Muscle of leg (tissue), 11 donors: ENCODE measurements around the gene GSTM5. TPM values are rescaled to one million over a fixed set of nuclear protein-coding genes. Genes with fewer than 3 reads are reported as not detected.
"Not testable (repeated sequence)": the region's sequence is repeated elsewhere in the genome, so short reads cannot be mapped to it uniquely, and the experiment has no call there.

Experiments used
- DNase-seq: peaks from one replicate; pipeline ENCODE4 v3.0.0; 2013
- H3K27ac ChIP-seq: one replicate; pipeline ENCODE4 v1.5.1; 2013; ENCODE audit warnings: mild to moderate bottlenecking, low read length, control low read depth
- H3K27me3 ChIP-seq: one replicate; pipeline ENCODE4 v1.6.1; 2013; ENCODE audit warnings: low read length; ENCODE audit not compliant: control insufficient read depth, insufficient read depth
- H3K36me3 ChIP-seq: one replicate; pipeline ENCODE4 v1.6.1; 2013; ENCODE audit warnings: low read length; ENCODE audit not compliant: control insufficient read depth, insufficient read depth
- H3K4me1 ChIP-seq: one replicate; pipeline ENCODE4 v1.6.1; 2013; ENCODE audit warnings: low read length; ENCODE audit not compliant: control insufficient read depth, insufficient read depth
- H3K4me3 ChIP-seq: one replicate; pipeline ENCODE4 v1.5.1; 2013; ENCODE audit warnings: low read length, control low read depth
- H3K9me3 ChIP-seq: replicated peaks from 2 replicates; pipeline ENCODE4 v1.6.1; 2013; ENCODE audit warnings: low read depth, low read length; ENCODE audit not compliant: control insufficient read depth
- WGBS: methylation state at CpG from one replicate; pipeline ENCODE4 v1.1.5; 2013; ENCODE audit warnings: missing lambda C conversion rate; ENCODE audit not compliant: insufficient coverage; 5-methylcytosine and 5-hydroxymethylcytosine counted together
- polyA plus RNA-seq, 8 donors: library from polyadenylated mRNA; unstranded; fragments of 120-200 nt; gene quantifications; one replicate each; pipeline versions ENCODE4 v1.2.1 to v1.2.3, GENCODE V29; 2013; ENCODE audit warnings: inconsistent platforms in 1 of 8, low replicate concordance in 1 of 8; ENCODE audit not compliant: insufficient read length in 8 of 8, insufficient read depth in 1 of 8
- total RNA-seq: library from RNA; stranded (reverse); fragments of 120-200 nt; gene quantifications from one replicate; pipeline ENCODE4 v1.2.4, GENCODE V29; 2013

GSTM5 gene
- total and polyA plus RNA-seq, 9 donors: 10.2 to 48.0 (median 17.9) TPM

DNA sequence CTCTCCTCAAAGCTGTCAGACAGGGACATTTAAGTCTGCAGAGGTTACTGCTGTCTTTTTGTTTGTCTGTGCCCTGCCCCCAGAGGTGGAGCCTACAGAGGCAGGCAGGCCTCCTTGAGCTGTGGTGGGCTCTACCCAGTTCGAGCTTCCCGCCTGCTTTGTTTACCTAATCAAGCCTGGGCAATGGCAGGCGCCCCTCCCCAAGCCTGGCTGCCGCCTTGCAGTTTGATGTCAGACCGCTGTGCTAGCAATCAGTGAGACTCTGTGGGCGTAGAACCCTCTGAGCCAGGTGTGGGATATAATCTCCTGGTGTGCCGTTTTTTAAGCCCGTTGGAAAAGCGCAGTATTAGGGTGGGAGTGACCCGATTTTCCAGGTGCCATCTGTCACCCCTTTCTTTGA lies 36.3 kb downstream of the GSTM5 start:
- H3K4me3 ChIP-seq, H3K27me3 ChIP-seq: not testable (repeated sequence)
- WGBS: 92% methylated on average over 4 of the region's 10 CpGs

DNA sequence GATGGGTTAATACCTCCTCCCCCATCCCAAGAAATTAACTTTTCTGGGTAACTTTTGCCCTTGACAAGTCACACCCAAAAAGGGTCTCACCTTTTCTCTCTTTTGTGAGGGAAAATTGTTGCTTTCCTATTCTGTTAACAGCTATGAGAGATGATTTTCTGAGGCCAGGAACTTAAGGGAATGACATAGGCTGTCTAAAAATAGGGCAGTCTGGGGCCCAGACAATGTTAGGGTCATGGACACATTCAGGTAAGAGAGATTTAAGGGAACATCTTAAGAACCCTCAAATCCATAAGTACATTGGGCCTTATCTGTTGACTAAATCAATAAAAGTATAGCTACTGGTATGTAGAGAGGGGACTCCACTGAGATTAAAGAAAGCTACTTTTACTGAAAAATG lies 37.2 kb downstream of the GSTM5 start:
- H3K36me3 ChIP-seq: no peaks in the 10 kb centered on the region
- H3K4me3 ChIP-seq: no peak overlapping the region
- H3K4me1 ChIP-seq: no peaks in the 10 kb centered on the region
- H3K9me3 ChIP-seq: no peaks in the 10 kb centered on the region
- H3K27ac ChIP-seq: no peak overlapping the region
- DNase-seq: no peak
- H3K27me3 ChIP-seq: peaks cover 3% of the 10 kb centered on the region

More for the DNA sequence above, 36.3 kb downstream of the GSTM5 start:
- H3K4me1 ChIP-seq, DNase-seq, H3K36me3 ChIP-seq, H3K9me3 ChIP-seq, H3K27ac ChIP-seq: not testable (repeated sequence)

DNA sequence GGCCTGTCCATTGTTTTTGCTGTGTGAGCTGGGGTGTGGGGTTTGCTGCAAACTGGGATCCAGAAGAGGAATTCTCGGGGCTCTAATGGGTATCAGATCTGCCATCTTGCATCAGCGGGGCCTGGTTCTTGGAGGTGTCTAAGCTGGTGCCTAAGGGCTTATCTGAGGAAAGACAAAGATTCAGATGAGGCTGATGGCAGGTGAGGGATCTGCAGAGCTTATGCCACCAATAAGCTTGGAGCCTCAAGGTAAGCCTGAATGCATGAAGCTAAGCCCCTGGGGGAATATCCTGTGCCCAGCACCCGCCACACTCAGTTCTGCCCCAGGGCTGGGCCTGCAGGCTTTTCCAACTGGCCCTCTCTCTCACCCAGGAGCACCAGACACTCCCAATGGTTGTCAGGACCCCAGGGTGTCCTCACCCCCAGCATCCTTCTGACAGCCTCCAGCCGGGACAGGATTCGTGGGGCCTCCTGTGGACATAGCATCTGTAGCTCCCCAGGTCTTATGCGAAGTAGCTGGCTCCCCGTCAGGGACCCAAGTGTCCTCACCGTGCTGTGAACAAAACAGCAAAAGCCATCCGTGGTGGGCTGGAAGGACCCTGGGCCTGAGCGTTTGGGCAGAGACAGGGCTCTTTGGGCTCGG lies 38.3 kb downstream of the GSTM5 start:
- H3K36me3 ChIP-seq: no peaks in the 10 kb centered on the region
- no peak overlapping the region for H3K4me3 ChIP-seq
- no peaks in the 10 kb centered on the region for H3K9me3 ChIP-seq
- H3K27ac ChIP-seq: no peak overlapping the region
- H3K27me3 ChIP-seq: peaks cover 3% of the 10 kb centered on the region
- H3K4me1 ChIP-seq: no peaks in the 10 kb centered on the region
- WGBS: 93% methylated on average over 11 of the region's 11 CpGs
- DNase-seq: no peak

DNA sequence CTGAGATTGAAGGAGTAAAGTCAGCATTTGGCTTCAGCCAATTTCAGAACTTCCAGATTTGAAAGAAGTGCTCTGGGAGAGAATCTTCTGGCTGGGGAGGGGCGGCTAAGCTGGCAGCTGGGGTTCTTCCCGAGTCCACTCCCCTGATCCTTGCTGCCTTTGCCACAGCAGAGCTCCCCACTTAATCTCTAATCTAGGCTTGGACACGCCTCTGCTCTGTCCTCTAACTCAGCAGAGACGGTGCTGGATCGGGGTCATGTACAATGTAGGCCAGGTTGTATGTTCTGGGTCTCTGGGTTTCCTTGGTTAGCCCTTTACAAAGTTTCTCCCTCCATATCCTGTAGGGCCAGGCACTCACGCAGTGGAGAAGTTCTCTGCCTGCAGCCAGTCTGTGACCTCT lies 38.9 kb downstream of the GSTM5 start:
- WGBS: 92% methylated on average over 2 of the region's 6 CpGs

DNA sequence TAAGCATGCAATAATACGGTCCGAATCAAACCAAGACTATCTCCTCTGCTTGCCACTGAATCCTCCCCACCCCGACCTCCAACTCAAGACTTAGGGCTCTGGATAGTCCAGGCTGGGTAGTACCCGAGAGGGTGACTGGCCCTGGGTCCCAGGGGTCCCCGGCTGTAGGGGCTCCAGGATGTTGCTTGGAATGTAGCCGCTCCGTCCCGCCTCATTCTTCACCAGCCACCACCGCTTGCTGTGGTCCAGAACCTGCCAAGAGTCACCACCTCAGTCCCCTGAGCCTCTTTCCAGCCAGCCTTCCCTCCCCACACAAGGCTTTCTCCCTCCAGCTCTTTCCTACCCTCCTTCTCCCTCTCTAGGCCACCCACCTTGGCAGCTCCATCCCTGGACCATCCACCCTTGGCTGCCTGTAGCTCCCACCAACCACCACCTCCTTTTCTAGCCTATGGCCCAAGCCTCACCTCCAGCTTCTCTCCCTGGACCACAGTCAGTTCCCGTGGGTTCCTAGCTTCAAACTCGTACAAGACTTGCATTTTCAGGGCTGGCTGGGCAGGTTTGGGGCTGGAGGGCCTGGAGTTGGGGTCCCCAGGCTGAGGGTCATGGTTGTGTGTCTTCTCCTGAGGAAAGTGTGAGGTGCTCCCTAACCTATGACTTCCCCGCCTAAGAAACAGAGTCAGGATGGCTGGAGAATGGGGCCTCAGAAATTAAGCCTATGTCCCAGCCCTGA lies 39.6 kb downstream of the GSTM5 start:
- H3K4me1 ChIP-seq: no peaks in the 10 kb centered on the region
- no peaks in the 10 kb centered on the region for H3K36me3 ChIP-seq
- WGBS: 81% methylated on average over 8 of the region's 12 CpGs
- DNase-seq: no peak
- H3K9me3 ChIP-seq: no peaks in the 10 kb centered on the region
- peaks cover 3% of the 10 kb centered on the region for H3K27me3 ChIP-seq
- no peak overlapping the region for H3K27ac ChIP-seq
- no peak overlapping the region for H3K4me3 ChIP-seq

More for the DNA sequence above, 38.9 kb downstream of the GSTM5 start:
- Histone ChIP-seq H3K4me3 (no peak overlapping the region), H3K27me3 (peaks cover 3% of the 10 kb centered on the region), H3K36me3 (no peaks in the 10 kb centered on the region), H3K9me3 (no peaks in the 10 kb centered on the region), H3K27ac (no peak overlapping the region), H3K4me1 (no peaks in the 10 kb centered on the region)
- no peak for DNase-seq

DNA sequence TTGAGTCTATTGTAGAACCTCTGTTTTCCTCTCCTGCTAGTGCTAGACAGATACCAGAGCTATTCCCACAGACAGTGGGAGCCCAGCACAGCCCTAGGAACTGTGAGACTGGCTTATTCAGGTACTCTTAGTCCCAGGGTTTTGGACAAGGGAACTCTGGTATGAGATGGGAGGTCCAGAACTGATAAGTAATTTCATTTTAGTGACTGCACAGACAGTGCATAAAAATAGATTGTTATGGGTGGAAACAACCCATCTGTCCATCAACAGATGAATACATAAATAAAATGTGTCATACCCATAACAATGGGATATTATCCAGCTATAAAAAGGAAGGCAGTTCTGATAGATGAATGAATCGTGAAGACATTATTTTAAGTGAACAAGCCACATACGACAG lies 42.7 kb downstream of the GSTM5 start:
- H3K27me3 ChIP-seq: peaks cover 3% of the 10 kb centered on the region
- no peak overlapping the region for H3K27ac ChIP-seq
- H3K4me1 ChIP-seq: no peaks in the 10 kb centered on the region
- no peaks in the 10 kb centered on the region for H3K9me3 ChIP-seq
- DNase-seq: no peak
- H3K36me3 ChIP-seq: no peaks in the 10 kb centered on the region
- no CpG with 5 or more reads among the region's 2 CpGs for WGBS
- no peak overlapping the region for H3K4me3 ChIP-seq

DNA sequence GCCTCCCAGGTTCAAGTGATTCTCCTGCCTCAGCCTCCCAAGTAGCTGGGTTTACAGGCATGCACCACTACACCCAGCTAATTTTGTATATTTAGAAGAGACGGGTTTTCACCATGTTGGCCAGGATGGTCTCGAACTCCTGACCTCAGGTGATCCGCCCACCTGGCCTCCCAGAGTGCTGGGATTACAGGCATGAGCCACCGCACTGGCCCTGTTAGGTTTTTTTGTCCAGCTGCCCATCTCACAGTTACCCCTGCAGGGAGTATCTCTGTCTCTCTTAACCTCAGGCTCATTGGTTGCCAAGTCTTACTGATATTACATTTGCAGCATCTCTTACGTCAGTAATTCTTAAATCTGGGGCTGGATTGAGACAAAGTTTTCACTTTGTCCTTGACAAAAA lies 44.3 kb downstream of the GSTM5 start:
- not testable (repeated sequence) for H3K9me3 ChIP-seq, H3K4me3 ChIP-seq, DNase-seq, H3K27ac ChIP-seq, H3K4me1 ChIP-seq, H3K27me3 ChIP-seq, H3K36me3 ChIP-seq
- 80% methylated on average over 4 of the region's 5 CpGs for WGBS

DNA sequence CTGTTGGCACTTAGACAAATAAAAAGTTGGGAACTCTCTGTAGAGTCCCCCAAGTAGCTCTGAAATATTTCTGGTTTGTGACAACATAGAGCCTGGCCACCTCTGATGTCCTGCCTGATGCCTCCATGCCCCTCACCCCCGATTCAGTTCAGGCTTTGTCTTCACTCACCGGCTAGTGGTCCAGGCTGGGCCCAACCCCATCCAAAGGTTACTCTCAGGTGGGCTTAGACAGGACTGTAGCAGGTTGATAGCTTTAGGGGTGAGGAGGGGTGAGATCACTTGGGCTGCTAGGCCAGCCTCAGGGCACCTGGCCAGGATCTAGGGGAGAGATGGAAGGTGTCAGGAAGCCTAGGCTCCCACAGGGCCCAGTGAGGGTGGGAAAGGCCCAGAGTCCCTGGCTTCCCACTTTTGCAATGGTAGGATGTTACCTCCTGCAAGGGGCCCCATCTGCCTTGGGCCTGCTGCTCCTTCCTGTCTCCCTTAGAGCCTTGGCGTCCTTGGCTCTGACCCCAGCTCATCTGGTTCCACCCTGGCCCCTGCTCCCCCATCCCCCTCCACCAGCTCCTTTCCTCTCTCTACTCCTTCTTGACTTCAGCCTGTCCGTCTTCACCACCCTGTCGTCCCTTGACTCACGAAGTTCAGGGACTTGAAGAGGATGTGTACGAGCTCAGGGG lies 44.9 kb downstream of the GSTM5 start:
- Histone ChIP-seq H3K27me3 (no peaks in the 10 kb centered on the region), H3K4me3 (no peak overlapping the region), H3K9me3 (no peaks in the 10 kb centered on the region), H3K4me1 (no peaks in the 10 kb centered on the region), H3K27ac (no peak overlapping the region), H3K36me3 (no peaks in the 10 kb centered on the region)
- 82% methylated on average over 5 of the region's 7 CpGs for WGBS
- DNase-seq: no peak

DNA sequence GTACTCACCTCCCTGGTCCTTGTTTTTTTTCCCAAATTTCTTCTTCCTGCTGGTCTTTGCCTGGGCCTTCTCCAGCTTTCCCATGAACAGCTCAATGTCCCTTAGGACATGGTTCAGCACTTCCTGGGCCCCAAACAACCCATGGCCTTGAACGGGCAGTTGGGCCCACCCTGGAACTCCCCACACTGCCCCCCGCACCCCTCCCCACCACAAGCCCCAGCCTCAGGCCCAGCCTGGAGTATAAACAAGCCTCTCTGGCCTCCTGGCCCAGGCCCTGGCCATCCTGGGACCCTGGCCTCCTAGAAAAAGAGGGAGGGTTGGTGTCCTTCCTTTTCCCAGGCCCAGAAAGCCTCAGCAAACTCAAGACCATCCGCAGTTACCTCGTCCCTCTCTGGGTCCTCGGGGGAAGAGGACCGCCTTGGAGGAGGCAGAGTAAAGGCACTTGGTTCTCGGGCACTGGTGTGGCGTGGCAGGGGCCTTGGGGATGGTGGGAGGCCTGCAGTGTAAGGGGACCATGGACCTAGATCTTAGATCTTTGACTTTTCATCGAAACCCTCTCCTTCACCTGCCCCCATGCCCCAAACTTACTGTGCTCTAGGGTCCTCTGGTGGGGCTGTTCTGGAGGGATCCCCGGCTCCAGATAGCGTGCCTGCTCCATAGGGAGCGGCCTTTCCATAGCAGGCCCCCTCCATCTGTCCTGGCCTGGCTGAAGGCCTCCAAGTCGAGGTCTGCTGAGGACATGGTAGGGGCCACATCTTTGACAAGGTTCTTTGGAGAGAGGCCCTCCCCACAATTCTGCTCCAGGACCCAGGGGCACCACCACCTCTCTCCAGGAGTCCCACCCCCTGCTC lies 46.1 kb downstream of the GSTM5 start:
- Histone ChIP-seq H3K4me1 (no peaks in the 10 kb centered on the region), H3K9me3 (no peaks in the 10 kb centered on the region), H3K4me3 (no peak overlapping the region), H3K27me3 (no peaks in the 10 kb centered on the region), H3K36me3 (no peaks in the 10 kb centered on the region), H3K27ac (no peak overlapping the region)
- no peak for DNase-seq
- 85% methylated on average over 6 of the region's 13 CpGs for WGBS
